ENCODE measurements around the gene RASAL2. TPM values are rescaled to one million over a fixed set of nuclear protein-coding genes. Genes with fewer than 3 reads are reported as not detected.
"Not testable (repeated sequence)": the region's sequence is repeated elsewhere in the genome, so short reads cannot be mapped to it uniquely, and the experiment has no call there.

Gene RASAL2
- polyA plus RNA-seq, 1 donor: 17.0 TPM

- Histone ChIP-seq H3K4me1 (ENCODE audit: control insufficient read depth, insufficient read depth, low read length) (peaks cover 2% of the 10 kb centered on the region), H3K4me3 (ENCODE audit: low read length) (no peak overlapping the region), H3K27me3 (ENCODE audit: control insufficient read depth, insufficient read depth, low read length) (no peaks in the 10 kb centered on the region), H3K36me3 (ENCODE audit: control insufficient read depth, insufficient read depth, low read length) (no peaks in the 10 kb centered on the region), H3K9me3 (ENCODE audit: control insufficient read depth, low read depth, low read length) (no peaks in the 10 kb centered on the region), H3K27ac (ENCODE audit: low read length) (no peak overlapping the region)
- no peak for DNase-seq
Measured at GRCh38 chr1:178308438-178308837, 214.5 kb downstream of the RASAL2 start.

- no peaks in the 10 kb centered on the region for H3K36me3 ChIP-seq (ENCODE audit: control insufficient read depth, insufficient read depth, low read length)
- WGBS (ENCODE audit: insufficient coverage, low lambda C conversion rate): no CpG with 5 or more reads among the region's 1 CpG
- H3K9me3 ChIP-seq (ENCODE audit: control insufficient read depth, low read depth, low read length): no peaks in the 10 kb centered on the region
- H3K27me3 ChIP-seq (ENCODE audit: control insufficient read depth, insufficient read depth, low read length): no peaks in the 10 kb centered on the region
- H3K4me1 ChIP-seq (ENCODE audit: control insufficient read depth, insufficient read depth, low read length): peaks cover 2% of the 10 kb centered on the region
- no peak overlapping the region for H3K27ac ChIP-seq (ENCODE audit: low read length)
- DNase-seq: peak; percentile 30 to 73
- H3K4me3 ChIP-seq (ENCODE audit: low read length): no peak overlapping the region
Measured at GRCh38 chr1:178310685-178311105, 216.8 kb downstream of the RASAL2 start.

GRCh38 chr1:178311164-178311563, 217.3 kb downstream of the RASAL2 start:
- H3K27ac ChIP-seq (ENCODE audit: low read length): no peak overlapping the region
- no peaks in the 10 kb centered on the region for H3K27me3 ChIP-seq (ENCODE audit: control insufficient read depth, insufficient read depth, low read length)
- no CpG with 5 or more reads among the region's 1 CpG for WGBS (ENCODE audit: insufficient coverage, low lambda C conversion rate)
- DNase-seq: no peak
- H3K36me3 ChIP-seq (ENCODE audit: control insufficient read depth, insufficient read depth, low read length): no peaks in the 10 kb centered on the region
- H3K4me3 ChIP-seq (ENCODE audit: low read length): no peak overlapping the region
- peaks cover 2% of the 10 kb centered on the region for H3K4me1 ChIP-seq (ENCODE audit: control insufficient read depth, insufficient read depth, low read length)
- H3K9me3 ChIP-seq (ENCODE audit: control insufficient read depth, low read depth, low read length): no peaks in the 10 kb centered on the region

- H3K36me3 ChIP-seq (ENCODE audit: control insufficient read depth, insufficient read depth, low read length); H3K27ac ChIP-seq (ENCODE audit: low read length); H3K27me3 ChIP-seq (ENCODE audit: control insufficient read depth, insufficient read depth, low read length); DNase-seq; H3K9me3 ChIP-seq (ENCODE audit: control insufficient read depth, low read depth, low read length); H3K4me1 ChIP-seq (ENCODE audit: control insufficient read depth, insufficient read depth, low read length): not testable (repeated sequence)
- peak overlapping the region; percentile 10 for H3K4me3 ChIP-seq (ENCODE audit: low read length)
- WGBS (ENCODE audit: insufficient coverage, low lambda C conversion rate): 84% methylated on average over 2 of the region's 30 CpGs
Measured at GRCh38 chr1:178320280-178320982, 226.5 kb downstream of the RASAL2 start.

- Histone ChIP-seq H3K4me3 (ENCODE audit: low read length) (no peak overlapping the region), H3K27me3 (ENCODE audit: control insufficient read depth, insufficient read depth, low read length) (no peaks in the 10 kb centered on the region), H3K27ac (ENCODE audit: low read length) (no peak overlapping the region), H3K4me1 (ENCODE audit: control insufficient read depth, insufficient read depth, low read length) (no peaks in the 10 kb centered on the region), H3K9me3 (ENCODE audit: control insufficient read depth, low read depth, low read length) (no peaks in the 10 kb centered on the region), H3K36me3 (ENCODE audit: control insufficient read depth, insufficient read depth, low read length) (no peaks in the 10 kb centered on the region)
- DNase-seq: no peak
- no CpG with 5 or more reads among the region's 1 CpG for WGBS (ENCODE audit: insufficient coverage, low lambda C conversion rate)
Measured at GRCh38 chr1:178323067-178323466, 229.2 kb downstream of the RASAL2 start.

- Histone ChIP-seq H3K27me3 (ENCODE audit: control insufficient read depth, insufficient read depth, low read length) (no peaks in the 10 kb centered on the region), H3K4me1 (ENCODE audit: control insufficient read depth, insufficient read depth, low read length) (no peaks in the 10 kb centered on the region), H3K27ac (ENCODE audit: low read length) (no peak overlapping the region), H3K36me3 (ENCODE audit: control insufficient read depth, insufficient read depth, low read length) (no peaks in the 10 kb centered on the region), H3K9me3 (ENCODE audit: control insufficient read depth, low read depth, low read length) (no peaks in the 10 kb centered on the region), H3K4me3 (ENCODE audit: low read length) (no peak overlapping the region)
- DNase-seq: no peak
- no CpG with 5 or more reads among the region's 1 CpG for WGBS (ENCODE audit: insufficient coverage, low lambda C conversion rate)
Measured at GRCh38 chr1:178324003-178324402, 230.1 kb downstream of the RASAL2 start.

- H3K36me3 ChIP-seq (ENCODE audit: control insufficient read depth, insufficient read depth, low read length): no peaks in the 10 kb centered on the region
- DNase-seq: no peak
- no peak overlapping the region for H3K27ac ChIP-seq (ENCODE audit: low read length)
- H3K4me3 ChIP-seq (ENCODE audit: low read length): no peak overlapping the region
- no peaks in the 10 kb centered on the region for H3K9me3 ChIP-seq (ENCODE audit: control insufficient read depth, low read depth, low read length)
- no peaks in the 10 kb centered on the region for H3K4me1 ChIP-seq (ENCODE audit: control insufficient read depth, insufficient read depth, low read length)
- 100% methylated on average over 1 of the region's 3 CpGs for WGBS (ENCODE audit: insufficient coverage, low lambda C conversion rate)
- H3K27me3 ChIP-seq (ENCODE audit: control insufficient read depth, insufficient read depth, low read length): no peaks in the 10 kb centered on the region
Measured at GRCh38 chr1:178328728-178329127, 234.8 kb downstream of the RASAL2 start.

- WGBS (ENCODE audit: insufficient coverage, low lambda C conversion rate): no CpG with 5 or more reads among the region's 1 CpG
- Histone ChIP-seq H3K4me3 (ENCODE audit: low read length) (no peak overlapping the region), H3K4me1 (ENCODE audit: control insufficient read depth, insufficient read depth, low read length) (no peaks in the 10 kb centered on the region), H3K27me3 (ENCODE audit: control insufficient read depth, insufficient read depth, low read length) (no peaks in the 10 kb centered on the region), H3K36me3 (ENCODE audit: control insufficient read depth, insufficient read depth, low read length) (no peaks in the 10 kb centered on the region), H3K27ac (ENCODE audit: low read length) (no peak overlapping the region), H3K9me3 (ENCODE audit: control insufficient read depth, low read depth, low read length) (no peaks in the 10 kb centered on the region)
- DNase-seq: no peak
Measured at GRCh38 chr1:178330153-178330552, 236.2 kb downstream of the RASAL2 start.

GRCh38 chr1:178330848-178331497, 237.1 kb downstream of the RASAL2 start:
- DNase-seq: no peak
- H3K4me1 ChIP-seq (ENCODE audit: control insufficient read depth, insufficient read depth, low read length): no peaks in the 10 kb centered on the region
- H3K27me3 ChIP-seq (ENCODE audit: control insufficient read depth, insufficient read depth, low read length): no peaks in the 10 kb centered on the region
- no peak overlapping the region for H3K4me3 ChIP-seq (ENCODE audit: low read length)
- H3K9me3 ChIP-seq (ENCODE audit: control insufficient read depth, low read depth, low read length): no peaks in the 10 kb centered on the region
- no CpG with 5 or more reads among the region's 7 CpGs for WGBS (ENCODE audit: insufficient coverage, low lambda C conversion rate)
- no peaks in the 10 kb centered on the region for H3K36me3 ChIP-seq (ENCODE audit: control insufficient read depth, insufficient read depth, low read length)
- H3K27ac ChIP-seq (ENCODE audit: low read length): no peak overlapping the region

GRCh38 chr1:178335426-178335825, 241.5 kb downstream of the RASAL2 start:
- no peak overlapping the region for H3K27ac ChIP-seq (ENCODE audit: low read length)
- WGBS (ENCODE audit: insufficient coverage, low lambda C conversion rate): 63% methylated on average over 2 of the region's 3 CpGs
- no peaks in the 10 kb centered on the region for H3K36me3 ChIP-seq (ENCODE audit: control insufficient read depth, insufficient read depth, low read length)
- no peak overlapping the region for H3K4me3 ChIP-seq (ENCODE audit: low read length)
- H3K4me1 ChIP-seq (ENCODE audit: control insufficient read depth, insufficient read depth, low read length): no peaks in the 10 kb centered on the region
- DNase-seq: no peak
- no peaks in the 10 kb centered on the region for H3K27me3 ChIP-seq (ENCODE audit: control insufficient read depth, insufficient read depth, low read length)
- H3K9me3 ChIP-seq (ENCODE audit: control insufficient read depth, low read depth, low read length): no peaks in the 10 kb centered on the region
